Karpas-422 (cell line): ENCODE data around the gene KEAP1. TPM values are rescaled to one million over a fixed set of nuclear protein-coding genes. Genes with fewer than 3 reads are reported as not detected.
"Not testable (repeated sequence)": the region's sequence is repeated elsewhere in the genome, so short reads cannot be mapped to it uniquely, and the experiment has no call there.

ENCODE experiments used
- DNase-seq: peaks from one replicate; pipeline ENCODE4 v3.0.0-alpha.2; 2015
- H2AFZ ChIP-seq: fragments of 200-600 bp; sonication (generic); 2 replicates; pipeline ENCODE4 v1.6.1; 2014; ENCODE audit warnings: antibody characterized with exemption, low read length, mixed read lengths
- H3K27ac ChIP-seq: fragments of 200-600 bp; sonication (generic); 2 replicates; pipeline ENCODE4 v1.5.1; 2014; ENCODE audit warnings: mild to moderate bottlenecking, low read length, moderate library complexity
- H3K27me3 ChIP-seq: fragments of 200-600 bp; sonication (generic); 2 replicates; pipeline ENCODE4 v1.6.1; 2014; ENCODE audit warnings: low read length, mixed read lengths
- H3K36me3 ChIP-seq: fragments of 200-600 bp; sonication (generic); 2 replicates; pipeline ENCODE4 v1.6.1; 2014; ENCODE audit warnings: low read length, mixed read lengths; ENCODE audit not compliant: insufficient read depth
- H3K4me1 ChIP-seq: fragments of 200-600 bp; sonication (generic); 2 replicates; pipeline ENCODE4 v1.6.1; 2014; ENCODE audit warnings: mild to moderate bottlenecking, low read length, mixed read lengths
- H3K4me2 ChIP-seq: fragments of 200-600 bp; sonication (generic); 2 replicates; pipeline ENCODE4 v1.6.1; 2014; ENCODE audit warnings: low read length, low read depth, mild to moderate bottlenecking; ENCODE audit not compliant: poor library complexity, severe bottlenecking
- H3K4me3 ChIP-seq: fragments of 200-600 bp; sonication (generic); 2 replicates; pipeline ENCODE4 v1.5.1; 2014; ENCODE audit warnings: mild to moderate bottlenecking, antibody characterized with exemption, low read length, mixed read lengths
- H3K79me2 ChIP-seq: fragments of 200-600 bp; sonication (generic); 2 replicates; pipeline ENCODE4 v1.6.1; 2014; ENCODE audit warnings: mild to moderate bottlenecking, low read length, mixed read lengths
- H3K9ac ChIP-seq: fragments of 200-600 bp; sonication (generic); 2 replicates; pipeline ENCODE4 v1.6.0; 2014; ENCODE audit warnings: low read length
- H3K9me2 ChIP-seq: fragments of 200-600 bp; sonication (generic), shearing (Covaris generic); replicated peaks from 2 replicates; pipeline ENCODE4 v1.6.0; 2014; ENCODE audit warnings: mild to moderate bottlenecking, low read length, moderate library complexity; ENCODE audit not compliant: insufficient read depth
- H3K9me3 ChIP-seq: fragments of 300-700, 200-600 bp; sonication (generic); 2 replicates; pipeline ENCODE4 v1.6.1; 2014; ENCODE audit warnings: low read length, mixed read lengths
- H4K20me1 ChIP-seq: fragments of 200-600 bp; sonication (generic); 2 replicates; pipeline ENCODE4 v1.6.1; 2014; ENCODE audit warnings: mild to moderate bottlenecking, antibody characterized with exemption, low read length, low read depth; ENCODE audit not compliant: insufficient read depth
- total RNA-seq: library from RNA; depleted of rRNA; stranded (reverse); fragments of >200 nt; shearing (Covaris generic); gene quantifications from 2 replicates; pipeline ENCODE4 v1.2.3, GENCODE V29; 2014; ENCODE audit warnings: low replicate concordance

Gene KEAP1
- total RNA-seq, 1 experiment from 2014 or later: 25.0 TPM

DNA sequence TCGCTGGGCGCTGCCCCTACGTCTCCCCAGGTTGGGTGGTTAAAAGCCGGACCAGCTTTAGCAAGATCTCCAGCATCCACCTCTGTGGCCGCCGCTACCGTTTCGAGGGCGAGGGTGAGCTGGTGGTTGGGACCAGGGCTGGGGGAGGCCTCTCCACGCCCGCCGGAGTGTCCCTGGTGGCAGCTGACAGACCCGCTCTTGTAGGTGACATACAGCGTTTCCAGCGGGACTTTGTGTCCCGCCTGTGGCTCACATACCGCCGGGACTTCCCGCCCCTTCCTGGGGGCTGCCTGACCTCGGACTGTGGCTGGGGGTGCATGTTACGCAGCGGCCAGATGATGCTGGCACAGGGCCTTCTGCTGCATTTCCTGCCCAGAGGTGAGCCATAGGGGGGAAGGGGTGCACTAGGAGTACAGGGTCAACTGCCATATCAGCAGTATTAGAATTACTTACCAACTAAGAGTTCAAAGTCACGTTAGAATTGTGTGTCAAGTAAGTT is 41.6 kb upstream of the KEAP1 start:
- Histone ChIP-seq H3K9ac (peak overlapping the region; percentile 87), H4K20me1 (no peaks in the 10 kb centered on the region), H3K27me3 (no peaks in the 10 kb centered on the region), H3K4me3 (peak overlapping the region; percentile 83), H3K9me3 (no peaks in the 10 kb centered on the region), H3K79me2 (peaks cover 15% of the 10 kb centered on the region), H3K36me3 (peaks cover 10% of the 10 kb centered on the region; the same call in 1 of the 2 replicates), H3K9me2 (no peaks in the 10 kb centered on the region), H3K4me2 (peak overlapping the region; percentile 67), H3K4me1 (peaks cover 19% of the 10 kb centered on the region), H3K27ac (no peak overlapping the region), H2AFZ (no peak overlapping the region)
- peak; percentile 27 for DNase-seq

DNA sequence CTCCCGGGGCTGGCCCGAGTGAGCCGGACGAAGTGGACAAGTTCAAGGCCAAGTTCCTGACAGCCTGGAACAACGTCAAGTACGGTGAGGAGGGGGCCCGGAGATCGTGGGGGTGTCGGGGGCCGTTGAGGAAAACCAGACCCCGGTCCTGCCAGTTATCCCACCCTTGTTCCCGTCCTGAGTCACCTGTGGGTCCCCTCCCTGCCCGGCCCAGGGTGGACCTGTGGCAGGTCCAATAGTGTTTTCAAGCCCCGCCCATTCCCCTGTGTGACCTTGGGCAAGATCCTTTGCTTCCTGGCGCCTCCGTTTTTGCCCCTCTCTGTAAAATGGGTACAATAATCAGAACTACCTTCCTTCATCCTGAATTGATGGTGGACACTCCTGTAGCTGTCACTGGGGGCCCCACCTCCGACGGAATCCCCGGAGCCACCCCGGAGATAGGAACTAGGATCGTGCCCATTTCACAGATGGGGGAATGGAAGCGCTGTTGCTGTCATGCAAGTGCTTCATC is 41.1 kb upstream of the KEAP1 start:
- H3K4me1 ChIP-seq: peaks cover 19% of the 10 kb centered on the region
- peak overlapping the region; percentile 21 for H2AFZ ChIP-seq
- H3K9me2 ChIP-seq: no peaks in the 10 kb centered on the region
- H3K9me3 ChIP-seq: no peaks in the 10 kb centered on the region
- H3K4me3 ChIP-seq: peak overlapping the region; percentile 83
- H3K36me3 ChIP-seq: peaks cover 10% of the 10 kb centered on the region; the same call in 1 of the 2 replicates
- H3K27me3 ChIP-seq: no peaks in the 10 kb centered on the region
- peak; percentile 66 for DNase-seq
- H4K20me1 ChIP-seq: no peaks in the 10 kb centered on the region
- no peak overlapping the region for H3K27ac ChIP-seq
- peak overlapping the region; percentile 87 for H3K9ac ChIP-seq
- peak overlapping the region; percentile 67 for H3K4me2 ChIP-seq
- peaks cover 15% of the 10 kb centered on the region for H3K79me2 ChIP-seq

DNA sequence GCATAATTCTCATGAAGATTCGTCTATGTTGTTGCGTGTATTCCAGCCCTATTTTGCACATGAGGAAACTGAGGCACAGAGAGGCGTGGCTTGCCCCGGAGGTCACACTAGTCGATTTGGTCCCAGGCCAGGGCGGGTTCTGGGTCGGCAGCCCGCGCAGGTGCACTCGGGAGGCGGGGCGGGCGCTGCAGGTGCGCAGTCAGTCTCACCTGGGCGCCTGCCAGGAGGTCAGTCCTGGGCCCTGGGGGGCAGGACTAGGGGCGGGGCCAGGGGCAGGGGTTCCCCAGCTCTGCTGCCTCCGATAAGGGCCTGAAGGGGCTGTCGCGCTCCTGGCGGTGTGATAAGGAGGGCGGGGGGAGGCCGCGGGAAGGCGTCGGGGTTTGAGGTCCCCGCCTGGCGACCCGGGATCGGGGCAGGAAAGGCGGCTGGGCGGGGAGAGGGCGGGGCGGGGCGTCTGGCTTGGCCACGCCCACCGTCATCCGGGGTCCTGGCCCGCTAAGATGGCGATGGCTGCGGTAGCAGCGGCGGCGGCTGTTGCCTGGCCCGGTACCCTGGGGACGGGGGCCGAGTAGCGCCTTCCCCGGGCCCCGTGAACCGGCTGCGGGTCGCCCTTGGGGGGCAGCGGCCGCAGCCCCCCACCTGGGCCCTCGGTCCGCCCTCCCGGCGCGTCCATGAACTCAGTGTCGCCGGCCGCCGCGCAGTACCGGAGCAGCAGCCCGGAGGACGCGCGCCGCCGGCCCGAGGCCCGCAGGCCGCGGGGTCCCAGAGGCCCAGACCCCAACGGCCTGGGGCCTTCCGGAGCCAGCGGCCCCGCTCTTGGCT is 40.5 kb upstream of the KEAP1 start, which contains the start of gene ATG4D:
ATG4D (plus strand) TSS at position 485 of the 822 bp plus-strand sequence; CDS start at position 672, 187 bp downstream.
- H3K36me3 ChIP-seq: peaks cover 6% of the 10 kb centered on the region; the same call in 1 of the 2 replicates
- peak within 1 kb of the TSS; percentile 87 for H3K9ac ChIP-seq
- no peaks in the 10 kb centered on the region for H4K20me1 ChIP-seq
- peak within 1 kb of the TSS; percentile 67 for H3K4me2 ChIP-seq
- peaks cover 15% of the 10 kb centered on the region for H3K79me2 ChIP-seq
- peaks cover 19% of the 10 kb centered on the region for H3K4me1 ChIP-seq
- H3K27ac ChIP-seq: no peak within 1 kb of the TSS
- peak; percentile 92 for DNase-seq
- no peaks in the 10 kb centered on the region for H3K27me3 ChIP-seq
- H3K4me3 ChIP-seq: peak within 1 kb of the TSS; percentile 83
- H3K9me2 ChIP-seq: no peaks in the 10 kb centered on the region
- H3K9me3 ChIP-seq: no peaks in the 10 kb centered on the region
- peak within 1 kb of the TSS; percentile 21 for H2AFZ ChIP-seq

DNA sequence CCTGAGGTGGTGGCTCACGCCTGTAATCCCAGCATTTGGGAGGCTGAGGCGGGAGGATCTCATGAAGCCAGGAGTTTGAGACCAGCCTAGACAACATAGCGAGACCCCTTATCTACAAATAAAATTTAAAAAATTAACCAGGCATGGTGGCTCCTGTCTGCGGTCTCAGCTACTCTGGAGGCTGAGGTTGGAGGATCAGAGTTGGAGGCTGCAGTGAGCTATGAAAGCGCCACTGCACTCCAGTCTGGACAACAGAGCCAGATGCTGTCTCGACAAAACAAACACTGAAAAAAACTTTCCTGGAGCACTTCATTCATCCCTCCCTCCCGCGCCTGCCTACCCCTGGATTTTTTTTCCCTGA is 39.9 kb upstream of the KEAP1 start:
- H3K4me2 ChIP-seq: peak overlapping the region; percentile 67
- H3K36me3 ChIP-seq: 0 out of 2 replicates have a peak, but pooled peaks cover 3% of the 10 kb centered on the region
- peak overlapping the region; percentile 83; the same call in 1 of the 2 replicates for H3K4me3 ChIP-seq
- no peaks in the 10 kb centered on the region for H3K9me2 ChIP-seq
- H3K79me2 ChIP-seq: peaks cover 15% of the 10 kb centered on the region
- H3K4me1 ChIP-seq: peaks cover 19% of the 10 kb centered on the region
- no peaks in the 10 kb centered on the region for H3K27me3 ChIP-seq
- H2AFZ ChIP-seq: no peak overlapping the region
- H4K20me1 ChIP-seq: no peaks in the 10 kb centered on the region
- H3K27ac ChIP-seq: no peak overlapping the region
- peak overlapping the region; percentile 87; the same call in 1 of the 2 replicates for H3K9ac ChIP-seq
- H3K9me3 ChIP-seq: no peaks in the 10 kb centered on the region
- DNase-seq: no peak

DNA sequence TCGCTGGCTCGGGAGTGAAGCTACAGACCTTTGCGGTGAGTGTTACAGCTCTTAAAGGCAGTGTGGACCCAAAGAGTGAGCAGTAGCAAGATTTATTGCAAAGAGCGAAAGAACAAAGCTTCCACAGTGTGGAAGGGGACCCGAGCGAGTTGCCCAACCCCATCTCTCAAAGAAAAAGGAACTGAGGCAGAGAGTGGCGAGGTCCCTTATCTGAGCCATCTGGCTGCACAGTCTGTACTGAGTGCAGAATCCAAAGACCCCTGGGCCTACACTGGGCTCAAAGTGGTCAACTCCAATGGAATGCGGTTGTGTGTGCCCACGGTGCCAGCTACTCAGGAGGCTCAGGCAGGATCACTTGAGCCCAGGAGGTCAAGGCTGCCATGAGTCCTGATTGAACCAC is 35.9 kb upstream of the KEAP1 start:
- H3K4me1 ChIP-seq: peaks cover 12% of the 10 kb centered on the region
- not testable (repeated sequence) for H3K36me3 ChIP-seq, H3K27ac ChIP-seq, H3K4me2 ChIP-seq, H3K9me3 ChIP-seq, H2AFZ ChIP-seq, H3K4me3 ChIP-seq, H3K79me2 ChIP-seq, H3K27me3 ChIP-seq, H3K9ac ChIP-seq, H3K9me2 ChIP-seq, H4K20me1 ChIP-seq
- peak; percentile 31 for DNase-seq

DNA sequence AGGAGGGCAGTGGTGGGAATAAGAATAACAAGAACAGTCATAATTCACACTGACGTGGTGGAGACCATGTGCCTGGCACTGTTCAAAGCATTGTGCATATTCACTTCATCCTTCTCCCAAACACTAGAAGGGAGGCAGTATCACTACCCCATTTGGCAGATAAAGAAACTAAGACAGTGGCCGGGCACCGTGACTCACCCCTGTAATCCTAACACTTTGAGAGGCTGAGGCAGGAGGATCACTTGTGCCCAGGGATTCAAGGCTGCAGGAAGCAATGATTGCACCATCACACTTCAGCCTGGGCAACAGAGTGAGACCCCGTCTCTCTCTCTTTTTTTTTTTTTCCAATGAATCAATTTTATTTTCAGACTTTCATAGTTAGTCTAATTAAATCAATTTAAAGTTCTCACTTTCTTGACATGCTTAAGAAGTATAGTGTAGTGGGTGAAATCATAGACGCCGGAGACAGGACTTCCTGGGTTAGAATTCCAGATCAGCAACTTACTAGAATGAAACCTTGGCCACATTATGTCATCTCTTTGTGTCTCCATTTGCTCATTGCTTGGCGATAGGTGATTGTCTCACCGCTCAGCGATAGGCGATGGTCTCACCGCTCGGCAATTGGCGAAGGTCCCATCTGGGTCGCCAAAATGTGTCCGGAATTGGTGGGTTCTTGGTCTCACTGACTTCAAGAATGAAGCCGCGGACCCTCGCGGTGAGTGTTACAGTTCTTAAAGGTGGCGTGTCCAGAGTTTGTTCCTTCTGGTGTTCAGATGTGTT is 35.2 kb upstream of the KEAP1 start:
- Histone ChIP-seq H3K4me1 (peaks cover 10% of the 10 kb centered on the region), H3K27ac (no peak overlapping the region), H4K20me1 (no peaks in the 10 kb centered on the region), H3K27me3 (no peaks in the 10 kb centered on the region), H3K79me2 (no peaks in the 10 kb centered on the region), H3K36me3 (no peaks in the 10 kb centered on the region), H3K9me2 (no peaks in the 10 kb centered on the region), H3K9me3 (no peaks in the 10 kb centered on the region), H3K9ac (no peak overlapping the region), H2AFZ (no peak overlapping the region), H3K4me3 (no peak overlapping the region), H3K4me2 (no peak overlapping the region)
- DNase-seq: peak; percentile 36

DNA sequence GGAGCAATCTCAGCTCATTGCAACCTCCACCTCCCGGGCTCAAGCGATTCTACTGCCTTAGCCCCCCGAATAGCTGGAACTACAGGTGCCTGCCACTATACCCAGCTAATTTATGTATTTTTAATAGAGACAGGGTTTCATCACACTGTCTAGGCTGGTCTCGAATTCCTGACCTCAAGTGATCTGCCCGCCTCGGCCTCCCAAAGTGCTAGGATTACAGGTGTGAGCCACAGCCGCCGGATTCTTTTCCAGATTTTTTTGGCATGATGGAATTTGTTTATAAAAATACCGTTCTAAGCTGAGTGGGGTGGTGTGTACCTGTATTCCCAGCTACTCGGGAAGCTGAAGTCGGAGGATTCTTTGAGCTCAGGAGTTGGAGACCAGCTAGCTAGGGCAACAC is 34.5 kb upstream of the KEAP1 start:
- Histone ChIP-seq H3K79me2 (no peaks in the 10 kb centered on the region), H3K9me3 (no peaks in the 10 kb centered on the region), H3K4me2 (no peak overlapping the region), H3K9ac (no peak overlapping the region), H3K4me3 (no peak overlapping the region), H3K36me3 (no peaks in the 10 kb centered on the region), H3K27ac (no peak overlapping the region), H3K9me2 (no peaks in the 10 kb centered on the region), H2AFZ (no peak overlapping the region), H3K27me3 (no peaks in the 10 kb centered on the region), H4K20me1 (no peaks in the 10 kb centered on the region), H3K4me1 (peaks cover 3% of the 10 kb centered on the region)
- peak; percentile 26 for DNase-seq

DNA sequence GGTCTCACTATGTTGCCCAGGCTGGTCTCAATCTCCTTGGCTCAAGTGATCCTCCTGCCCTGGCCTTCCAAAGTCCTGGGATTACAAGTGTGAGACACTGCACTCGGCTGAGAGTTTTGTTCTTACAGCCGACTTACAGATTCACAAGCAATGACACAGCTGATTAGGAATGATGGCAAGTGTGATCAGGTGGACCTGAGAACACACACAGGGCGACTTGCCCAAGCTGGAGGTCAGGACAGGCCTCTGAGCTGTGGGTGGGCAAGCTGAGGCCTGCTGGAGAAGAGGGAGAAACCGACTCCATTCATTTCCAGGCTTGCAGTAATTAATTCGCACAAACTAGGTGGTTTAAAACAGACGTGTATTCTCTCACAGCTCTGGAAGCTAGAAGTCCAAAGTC is 32.5 kb upstream of the KEAP1 start:
- H4K20me1 ChIP-seq: no peaks in the 10 kb centered on the region
- H3K27ac ChIP-seq: no peak overlapping the region
- H3K36me3 ChIP-seq: no peaks in the 10 kb centered on the region
- H3K9me2 ChIP-seq: no peaks in the 10 kb centered on the region
- H3K4me3 ChIP-seq: no peak overlapping the region
- no peaks in the 10 kb centered on the region for H3K4me1 ChIP-seq
- no peak overlapping the region for H3K9ac ChIP-seq
- H3K9me3 ChIP-seq: no peaks in the 10 kb centered on the region
- H3K4me2 ChIP-seq: no peak overlapping the region
- H3K79me2 ChIP-seq: no peaks in the 10 kb centered on the region
- no peaks in the 10 kb centered on the region for H3K27me3 ChIP-seq
- DNase-seq: peak; percentile 11
- H2AFZ ChIP-seq: no peak overlapping the region
